Effector memory CD4-positive, alpha-beta T cell (primary cell): ENCODE data around the gene FAM83F.

ENCODE experiments used
- DNase-seq, 3 donors: peaks; one replicate each; pipeline ENCODE4 v3.0.0-alpha.2; 2020
- H3K27ac ChIP-seq: 2 replicates; pipeline ENCODE4 v1.7.0; 2013; ENCODE audit warnings: mild to moderate bottlenecking, low read length, moderate library complexity; ENCODE audit not compliant: insufficient read depth, poor library complexity, severe bottlenecking
- H3K27me3 ChIP-seq: replicated peaks from 2 replicates; pipeline ENCODE4 v1.7.0; 2013; ENCODE audit warnings: mild to moderate bottlenecking, low read length; ENCODE audit not compliant: insufficient read depth, control insufficient read depth, poor library complexity, severe bottlenecking
- H3K36me3 ChIP-seq: 2 replicates; pipeline ENCODE4 v1.7.0; 2013; ENCODE audit warnings: mild to moderate bottlenecking, low read length, moderate library complexity; ENCODE audit not compliant: control insufficient read depth, insufficient read depth
- H3K4me1 ChIP-seq: 2 replicates; pipeline ENCODE4 v1.7.0; 2013; ENCODE audit warnings: low read length, mild to moderate bottlenecking; ENCODE audit not compliant: control insufficient read depth, insufficient read depth, poor library complexity, severe bottlenecking
- H3K4me3 ChIP-seq: 2 replicates; pipeline ENCODE4 v1.7.0; 2013; ENCODE audit warnings: low read length, low read depth, mild to moderate bottlenecking; ENCODE audit not compliant: insufficient read depth, poor library complexity, severe bottlenecking
- H3K9me3 ChIP-seq: 2 replicates; pipeline ENCODE4 v1.7.0; 2013; ENCODE audit warnings: mild to moderate bottlenecking, low read length, moderate library complexity; ENCODE audit not compliant: control insufficient read depth

Gene FAM83F

GRCh38 chr22:40010746-40011145 lies 16.0 kb downstream of the FAM83F start:
- DNase-seq = no peak

GRCh38 chr22:40014667-40015248 lies 20.0 kb downstream of the FAM83F start:
- H3K36me3 ChIP-seq = no peaks in the 10 kb centered on the region
- H3K4me1 ChIP-seq = no peaks in the 10 kb centered on the region
- no peaks in the 10 kb centered on the region for H3K27me3 ChIP-seq
- H3K4me3 ChIP-seq = no peak overlapping the region
- no peak for DNase-seq
- no peak overlapping the region for H3K27ac ChIP-seq
- no peaks in the 10 kb centered on the region for H3K9me3 ChIP-seq

More at GRCh38 chr22:40010746-40011145, 16.0 kb downstream of the FAM83F start:
- no peaks in the 10 kb centered on the region for H3K36me3 ChIP-seq
- no peaks in the 10 kb centered on the region for H3K9me3 ChIP-seq
- H3K4me1 ChIP-seq = no peaks in the 10 kb centered on the region
- H3K27me3 ChIP-seq = no peaks in the 10 kb centered on the region
- H3K4me3 ChIP-seq = no peak overlapping the region
- no peak overlapping the region for H3K27ac ChIP-seq

DNA sequence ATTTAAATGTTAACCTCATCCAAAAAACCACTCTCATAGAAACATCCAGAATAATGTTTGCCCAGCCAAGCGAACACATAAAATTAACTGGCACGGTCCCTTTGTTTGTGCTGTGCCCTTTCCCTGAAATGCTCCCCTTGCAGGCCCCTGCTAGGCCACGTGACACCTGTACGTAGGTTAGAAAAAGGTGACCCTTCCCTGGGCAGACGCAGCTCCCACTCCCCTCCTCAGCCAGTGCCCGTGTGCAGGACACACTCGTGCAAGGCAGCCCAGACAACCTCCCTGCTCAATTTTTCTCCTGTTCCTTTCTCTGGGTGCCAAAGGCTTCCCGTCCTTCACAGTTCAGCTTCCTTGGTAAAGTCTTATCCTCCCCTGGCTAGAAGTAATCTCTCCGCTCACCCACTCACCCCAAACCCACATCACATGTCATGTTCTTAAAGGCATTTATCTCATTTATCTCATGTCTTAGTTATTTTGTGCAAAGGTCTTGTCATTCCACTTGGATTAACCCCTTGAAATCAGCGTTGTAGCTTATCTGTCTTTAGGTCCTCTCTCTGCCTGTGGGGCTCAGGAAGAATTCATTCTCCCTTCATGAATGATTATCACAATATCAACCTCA lies 20.7 kb downstream of the FAM83F start:
- no peak overlapping the region for H3K4me3 ChIP-seq
- H3K27ac ChIP-seq = no peak overlapping the region
- H3K4me1 ChIP-seq = no peaks in the 10 kb centered on the region
- DNase-seq = no peak
- no peaks in the 10 kb centered on the region for H3K36me3 ChIP-seq
- H3K27me3 ChIP-seq = no peaks in the 10 kb centered on the region
- no peaks in the 10 kb centered on the region for H3K9me3 ChIP-seq

DNA sequence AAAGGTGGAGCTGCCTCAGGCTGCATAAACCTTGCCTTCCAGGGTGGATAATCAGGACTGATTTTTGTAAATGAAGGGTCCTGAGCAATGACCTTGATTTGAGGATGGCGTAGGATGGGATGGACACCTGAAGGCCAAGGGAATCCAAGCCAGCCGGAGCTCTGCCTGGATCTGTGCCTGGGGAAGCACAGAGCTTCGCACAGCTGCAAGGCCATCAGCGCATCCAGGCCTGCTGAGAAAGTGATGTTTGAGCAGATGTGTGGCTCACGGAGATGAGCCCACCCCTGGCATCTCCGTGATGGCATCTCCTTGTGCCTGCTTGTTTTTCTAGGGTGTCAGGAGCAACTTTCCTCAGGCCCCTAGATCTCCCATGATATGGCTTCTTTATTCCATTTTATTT lies 23.3 kb downstream of the FAM83F start:
- no peak overlapping the region for H3K27ac ChIP-seq
- DNase-seq = no peak
- no peaks in the 10 kb centered on the region for H3K9me3 ChIP-seq
- no peaks in the 10 kb centered on the region for H3K27me3 ChIP-seq
- no peak overlapping the region for H3K4me3 ChIP-seq
- H3K36me3 ChIP-seq = no peaks in the 10 kb centered on the region
- H3K4me1 ChIP-seq = no peaks in the 10 kb centered on the region

GRCh38 chr22:40019100-40019499 lies 24.3 kb downstream of the FAM83F start:
- Histone ChIP-seq H3K36me3 (no peaks in the 10 kb centered on the region), H3K4me3 (no peak overlapping the region), H3K27ac (no peak overlapping the region), H3K4me1 (no peaks in the 10 kb centered on the region), H3K27me3 (no peaks in the 10 kb centered on the region), H3K9me3 (no peaks in the 10 kb centered on the region)
- no peak for DNase-seq

GRCh38 chr22:40020956-40021355 lies 26.2 kb downstream of the FAM83F start:
- no peak overlapping the region for H3K27ac ChIP-seq
- no peaks in the 10 kb centered on the region for H3K27me3 ChIP-seq
- no peaks in the 10 kb centered on the region for H3K36me3 ChIP-seq
- H3K9me3 ChIP-seq = no peaks in the 10 kb centered on the region
- no peak for DNase-seq
- H3K4me3 ChIP-seq = no peak overlapping the region
- no peaks in the 10 kb centered on the region for H3K4me1 ChIP-seq

- H3K36me3 ChIP-seq = no peaks in the 10 kb centered on the region
- no peak overlapping the region for H3K4me3 ChIP-seq
- H3K27me3 ChIP-seq = no peaks in the 10 kb centered on the region
- no peaks in the 10 kb centered on the region for H3K4me1 ChIP-seq
- no peak overlapping the region for H3K27ac ChIP-seq
- H3K9me3 ChIP-seq = no peaks in the 10 kb centered on the region
- DNase-seq = no peak
These were observed 26.7 kb downstream of the FAM83F start for GRCh38 chr22:40021401-40022000.

DNA sequence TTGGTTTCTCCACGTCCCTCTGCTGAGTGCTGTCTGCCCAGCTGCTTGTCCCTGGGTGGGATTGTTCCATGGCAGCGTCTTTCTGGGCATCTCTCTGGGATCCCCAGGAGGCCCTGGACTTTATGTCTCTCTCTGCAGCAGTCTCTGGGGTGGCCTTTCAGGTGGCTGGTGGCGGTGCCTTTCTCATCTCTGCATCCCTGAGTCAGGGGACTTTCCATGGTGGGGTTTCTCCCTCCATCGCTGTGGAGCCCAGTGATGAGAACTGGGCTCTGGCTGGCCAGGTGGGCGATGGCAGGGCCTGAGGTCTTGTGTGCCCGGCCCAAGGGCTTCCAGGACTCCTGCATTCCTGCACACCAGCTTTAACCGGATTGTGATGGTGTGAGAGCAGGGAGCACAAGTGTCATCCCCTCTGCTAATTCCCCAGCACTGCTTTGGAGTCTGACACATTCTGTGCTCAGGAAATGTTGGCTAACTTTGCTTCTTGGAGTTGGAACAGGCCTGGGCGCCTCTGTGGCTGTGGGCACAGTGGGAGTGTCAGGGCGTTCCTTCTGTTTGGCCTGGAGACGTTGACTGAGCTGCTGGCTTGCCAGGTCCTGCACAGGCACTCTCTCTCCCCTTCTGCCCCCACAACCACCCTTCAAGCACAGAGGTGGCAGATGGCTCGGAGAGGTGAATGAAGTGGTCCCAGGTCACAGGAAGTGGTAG lies 27.9 kb downstream of the FAM83F start:
- Histone ChIP-seq H3K9me3 (no peaks in the 10 kb centered on the region), H3K27ac (no peak overlapping the region), H3K4me3 (no peak overlapping the region), H3K27me3 (no peaks in the 10 kb centered on the region), H3K4me1 (no peaks in the 10 kb centered on the region), H3K36me3 (no peaks in the 10 kb centered on the region)
- DNase-seq = no peak

GRCh38 chr22:40023341-40023841 lies 28.6 kb downstream of the FAM83F start:
- Histone ChIP-seq H3K27ac (no peak overlapping the region), H3K27me3 (no peaks in the 10 kb centered on the region), H3K9me3 (no peaks in the 10 kb centered on the region), H3K4me3 (no peak overlapping the region), H3K36me3 (no peaks in the 10 kb centered on the region), H3K4me1 (no peaks in the 10 kb centered on the region)
- no peak for DNase-seq
